ENCODE data around the gene GGCX.

The GGCX gene

DNA sequence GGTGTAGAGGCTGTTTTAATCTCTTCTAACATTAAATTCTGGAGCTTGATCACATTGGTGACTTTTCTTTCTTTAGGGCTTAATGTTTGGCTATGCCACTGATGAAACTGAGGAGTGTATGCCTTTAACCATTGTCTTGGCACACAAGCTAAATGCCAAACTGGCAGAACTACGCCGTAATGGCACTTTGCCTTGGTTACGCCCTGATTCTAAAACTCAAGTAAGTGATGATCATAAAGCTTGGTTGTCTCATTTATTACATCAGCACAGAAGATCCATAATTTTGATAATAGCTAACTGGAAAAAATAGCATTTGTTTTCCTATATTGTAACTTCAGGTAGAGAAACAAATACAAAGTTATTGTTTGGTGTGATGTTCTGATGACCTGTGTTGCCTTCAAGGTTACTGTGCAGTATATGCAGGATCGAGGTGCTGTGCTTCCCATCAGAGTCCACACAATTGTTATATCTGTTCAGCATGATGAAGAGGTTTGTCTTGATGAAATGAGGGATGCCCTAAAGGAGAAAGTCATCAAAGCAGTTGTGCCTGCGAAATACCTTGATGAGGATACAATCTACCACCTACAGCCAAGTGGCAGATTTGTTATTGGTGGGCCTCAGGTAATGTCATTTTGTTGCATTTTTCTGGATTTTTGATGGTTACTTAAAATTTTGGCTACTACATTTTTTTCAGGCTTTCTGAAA is 19.4 kb downstream of the GGCX start:
- no peak for DNase-seq (ENCODE audit: low spot score)

GRCh38 chr2:85541262-85541661 is 20.0 kb downstream of the GGCX start:
- no peak for DNase-seq (ENCODE audit: low spot score)

- DNase-seq (ENCODE audit: low spot score): no peak
These were observed 21.1 kb downstream of the GGCX start for GRCh38 chr2:85540133-85540648.

GRCh38 chr2:85539361-85540132 is 21.7 kb downstream of the GGCX start:
- DNase-seq (ENCODE audit: low spot score): peak; percentile 41

DNA sequence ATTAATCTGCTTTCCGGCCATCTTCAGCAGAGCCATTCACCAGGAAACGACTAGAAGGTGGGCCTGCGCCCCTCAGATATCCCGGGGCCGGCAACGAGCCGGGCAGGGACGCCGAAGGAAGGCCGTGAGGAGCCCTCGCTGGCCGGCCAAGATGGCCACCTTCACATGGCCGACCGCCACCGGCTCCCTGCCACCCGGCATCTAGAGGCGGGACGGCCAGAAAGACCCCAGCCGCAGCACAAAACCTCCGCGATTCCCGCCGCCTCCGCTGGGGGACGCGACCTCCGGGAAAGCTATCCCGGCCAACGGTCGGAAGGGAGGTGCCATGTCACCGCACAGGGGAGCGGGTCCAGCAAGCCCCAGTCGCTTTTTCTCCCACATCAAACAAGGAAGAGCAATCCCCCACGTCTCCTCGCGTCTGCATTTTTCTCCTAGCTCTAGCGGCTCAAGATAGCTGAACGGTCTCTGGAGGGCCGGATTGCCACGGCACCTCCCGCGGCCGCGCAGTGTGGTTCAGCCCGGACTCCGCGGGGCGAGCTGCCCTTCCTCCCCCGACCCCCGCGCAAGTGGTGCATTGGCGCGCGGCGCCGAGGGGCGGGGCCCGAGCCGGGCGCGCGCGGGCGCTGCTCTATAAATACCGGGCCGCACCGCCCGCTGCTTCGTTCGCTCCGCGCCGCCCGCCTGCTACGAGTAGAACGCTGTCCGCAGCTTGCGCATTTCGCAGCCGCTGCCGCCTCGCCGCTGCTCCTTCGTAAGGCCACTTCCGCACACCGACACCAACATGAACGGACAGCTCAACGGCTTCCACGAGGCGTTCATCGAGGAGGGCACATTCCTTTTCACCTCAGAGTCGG is 22.6 kb downstream of the GGCX start, which contains the start of gene MAT2A:
MAT2A (plus strand) TSS at position 662 of the 854 bp plus-strand sequence; CDS start at position 782, 120 bp downstream.
- peak; percentile 89 for DNase-seq (ENCODE audit: low spot score)

DNA sequence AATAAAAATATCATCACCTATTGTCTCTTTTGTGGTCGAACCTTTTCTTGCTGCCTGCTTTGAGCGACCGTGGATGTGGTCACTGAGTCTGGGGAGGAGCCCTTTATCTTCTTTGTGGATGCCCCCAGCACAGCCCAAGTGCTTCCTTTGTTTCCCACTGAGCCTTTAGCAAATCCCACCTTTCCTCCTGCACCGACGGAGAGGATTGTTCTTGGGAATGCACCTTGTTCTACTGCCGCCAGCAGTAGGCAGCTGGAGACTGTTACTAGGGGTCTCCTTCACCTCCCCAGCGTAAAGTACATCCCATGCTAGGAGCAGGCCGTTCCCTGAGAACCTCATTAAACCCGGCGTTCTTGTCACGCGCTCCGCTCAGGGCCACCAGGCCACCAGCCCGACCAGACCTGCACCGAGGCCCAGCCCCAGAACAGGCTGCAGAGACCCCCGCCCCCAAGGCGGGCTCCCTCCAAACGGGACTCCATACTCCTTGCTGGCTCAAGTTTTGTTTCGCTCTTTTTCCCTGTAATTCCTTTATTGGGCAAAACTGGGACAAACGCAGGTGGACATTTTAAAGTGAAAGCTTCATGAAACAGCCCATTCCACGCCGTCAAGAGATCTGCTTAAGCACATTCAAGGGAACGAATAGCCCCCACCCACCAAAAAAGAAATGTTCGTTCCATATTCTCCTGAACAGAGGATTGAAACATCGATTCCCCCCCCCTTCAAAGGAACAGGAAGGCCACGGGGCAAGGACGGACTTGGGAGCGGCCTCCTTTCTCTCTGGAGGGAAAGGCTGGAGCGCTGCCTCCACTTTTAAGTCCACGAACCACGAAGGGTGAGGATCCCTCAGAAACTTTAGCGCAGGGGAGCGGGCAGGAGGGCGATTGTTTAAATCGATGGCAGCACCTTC is 23.4 kb downstream of the GGCX start:
- DNase-seq (ENCODE audit: low spot score): peak; percentile 55

DNA sequence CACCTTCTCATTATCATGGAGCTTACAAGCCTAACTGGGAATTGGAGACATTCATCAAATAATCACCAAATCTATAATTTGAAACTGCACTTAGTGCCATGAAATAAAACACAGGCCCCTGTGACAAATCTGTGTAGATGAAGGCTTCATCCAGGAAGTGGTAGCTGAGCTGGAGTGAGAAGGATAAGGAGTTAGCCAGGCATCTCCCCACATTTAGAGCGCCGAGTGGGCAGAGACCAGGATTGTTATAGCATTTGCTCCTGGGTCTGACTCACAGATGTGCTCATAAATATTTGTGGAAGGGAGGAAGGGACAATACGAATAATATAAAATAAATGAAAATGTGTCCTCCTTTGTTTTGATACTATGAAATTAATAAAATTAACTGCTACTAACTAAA is 24.8 kb downstream of the GGCX start:
- DNase-seq (ENCODE audit: low spot score): no peak

DNA sequence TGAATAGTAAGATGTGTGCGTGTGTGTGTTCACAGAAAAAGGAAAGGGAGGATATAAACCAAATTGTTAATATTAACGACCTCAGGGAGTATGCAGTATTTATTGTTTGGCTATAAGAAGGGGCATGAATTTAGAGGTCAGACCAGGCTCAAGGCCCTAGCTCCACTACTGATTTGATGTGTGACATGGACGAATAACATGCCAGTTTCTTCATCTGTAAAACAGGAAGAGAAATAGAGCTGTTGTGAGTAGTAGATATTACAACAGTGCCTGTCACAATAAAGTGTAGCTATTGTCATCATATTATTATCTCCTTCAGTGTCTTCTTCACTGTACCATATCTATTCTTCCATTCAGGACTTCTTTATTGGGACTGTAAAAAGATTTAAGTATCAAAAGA is 26.4 kb downstream of the GGCX start:
- DNase-seq (ENCODE audit: low spot score): no peak

GRCh38 chr2:85534099-85534498 is 27.2 kb downstream of the GGCX start:
- DNase-seq (ENCODE audit: low spot score): no peak

- no peak for DNase-seq (ENCODE audit: low spot score)
These were observed 29.7 kb downstream of the GGCX start for GRCh38 chr2:85531589-85531988.

GRCh38 chr2:85529809-85530208 is 31.5 kb downstream of the GGCX start:
- DNase-seq (ENCODE audit: low spot score): no peak

- no peak for DNase-seq (ENCODE audit: low spot score)
These were observed 32.9 kb downstream of the GGCX start for GRCh38 chr2:85528355-85528754.

- DNase-seq (ENCODE audit: low spot score): no peak
These were observed 33.5 kb downstream of the GGCX start for GRCh38 chr2:85527787-85528186.

DNA sequence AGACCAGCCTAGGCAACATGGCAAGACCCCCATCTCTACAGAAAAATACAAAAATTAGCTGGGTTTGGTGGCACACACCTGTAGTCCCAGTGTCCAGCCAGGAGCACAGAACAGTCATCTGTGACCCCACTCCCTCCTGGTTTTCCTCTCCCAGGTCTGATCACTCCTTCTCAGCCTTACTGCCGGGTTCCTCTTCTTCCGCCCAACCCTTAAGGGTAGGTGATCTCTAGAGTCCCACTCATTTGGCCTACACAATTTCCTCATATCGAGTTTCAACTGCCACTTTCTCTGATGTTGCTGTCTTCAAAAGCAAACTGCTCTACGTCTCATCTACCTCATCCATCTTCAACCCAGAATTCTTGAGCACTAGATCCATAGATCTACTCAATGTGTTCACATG is 35.7 kb downstream of the GGCX start:
- no peak for DNase-seq (ENCODE audit: low spot score)

- DNase-seq (ENCODE audit: low spot score): no peak
These were observed 36.3 kb downstream of the GGCX start for GRCh38 chr2:85525029-85525428.

GRCh38 chr2:85524336-85524908 is 36.9 kb downstream of the GGCX start:
- DNase-seq (ENCODE audit: low spot score): no peak

DNA sequence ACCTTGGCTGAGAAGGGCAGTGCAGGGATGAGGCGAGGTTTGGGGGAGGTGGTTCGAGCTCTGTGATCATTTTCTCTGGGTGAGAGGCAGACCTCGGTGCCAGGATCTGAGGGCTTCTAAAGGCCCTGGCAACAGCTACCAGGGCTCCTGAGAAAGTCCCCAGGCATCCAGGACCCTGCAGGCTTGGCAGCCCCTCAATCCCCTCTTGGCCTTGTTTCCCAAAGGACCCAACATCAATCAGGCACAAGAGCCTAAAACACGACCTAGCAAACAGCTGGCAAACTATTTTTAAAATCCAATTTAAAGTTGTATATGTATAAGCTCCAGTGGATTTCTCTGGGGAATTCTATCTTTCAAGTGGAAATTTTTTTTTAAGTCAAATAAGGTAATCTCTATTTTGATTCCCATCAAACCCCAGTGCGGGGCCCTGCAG is 37.4 kb downstream of the GGCX start:
- no peak for DNase-seq (ENCODE audit: low spot score)

GRCh38 chr2:85523062-85523902 is 38.0 kb downstream of the GGCX start:
- DNase-seq (ENCODE audit: low spot score): no peak

DNA sequence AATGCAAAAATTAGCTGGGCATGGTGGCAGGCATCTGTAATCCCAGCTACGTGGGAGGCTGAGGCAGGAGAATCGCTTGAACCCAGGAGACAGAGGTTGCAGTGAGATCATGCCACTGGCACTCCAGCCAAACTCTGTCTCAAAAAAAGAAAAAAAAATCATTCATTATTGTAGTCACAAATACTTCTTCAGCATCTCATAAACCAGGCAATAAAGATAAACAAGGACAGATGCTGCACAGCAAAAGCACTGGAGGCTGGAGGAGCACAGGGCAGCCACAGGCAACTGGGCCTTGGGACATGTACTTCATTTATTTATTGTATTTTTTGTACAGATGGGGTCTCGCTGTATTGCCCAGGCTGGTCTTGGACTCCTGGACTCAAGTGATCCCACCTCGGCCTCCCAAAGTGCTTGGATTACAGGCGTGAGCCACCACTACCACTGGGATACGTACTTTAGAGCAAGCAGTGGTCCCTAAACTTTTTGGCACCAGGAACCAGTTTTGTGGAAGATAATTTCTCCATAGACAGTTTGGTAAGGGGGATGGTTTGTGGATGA is 39.1 kb downstream of the GGCX start:
- no peak for DNase-seq (ENCODE audit: low spot score)
